ENCODE data around the gene KIRREL3.

The KIRREL3 gene

DNA sequence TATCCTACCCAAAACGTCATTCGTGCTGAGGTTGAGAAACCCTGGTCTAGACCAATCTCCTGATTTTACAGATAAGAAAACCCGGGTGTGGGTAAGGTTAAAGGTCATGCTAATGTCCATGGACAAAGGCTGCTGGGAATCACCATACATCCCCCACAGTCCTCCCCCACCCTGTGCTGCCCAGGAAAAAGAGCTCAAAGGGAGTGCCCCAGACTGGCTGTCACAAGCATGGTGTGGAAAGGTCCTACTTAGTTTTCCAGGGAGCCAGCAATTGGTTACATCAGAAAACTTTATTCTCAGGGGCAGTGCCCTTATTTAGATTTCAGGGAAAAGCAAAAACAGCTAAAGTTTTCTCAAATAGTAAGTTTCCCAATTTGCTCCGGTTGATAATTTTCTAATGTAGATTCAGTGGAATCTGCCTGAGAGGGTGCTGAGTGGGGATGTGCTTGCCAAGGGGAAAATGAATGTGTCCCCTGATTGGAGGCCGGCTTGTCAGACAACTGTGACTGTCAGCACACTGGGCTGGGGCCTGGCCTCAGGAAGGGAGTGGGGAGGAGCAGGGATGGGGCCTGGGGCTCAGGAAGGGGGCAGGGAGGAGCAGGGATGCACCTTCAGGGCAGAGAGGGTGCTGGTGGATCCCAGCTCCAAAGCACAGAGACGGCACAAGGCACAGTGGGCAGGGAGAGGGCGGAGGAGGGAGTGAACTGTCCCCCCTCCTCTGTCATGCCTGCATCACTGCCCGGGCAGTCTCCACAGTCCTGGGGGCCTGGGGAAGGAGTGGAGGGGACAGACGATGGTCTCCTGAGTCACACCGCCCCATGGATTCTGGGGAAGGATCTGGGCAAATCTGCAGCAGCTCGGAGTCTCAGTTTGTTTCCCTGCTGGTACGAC is 263.6 kb downstream of the KIRREL3 start:
- TF ChIP-seq EZH2phosphoT487 (conservative IDR thresholded peaks at IDR 0.05; ENCODE audit: low read length): no peak
- TF ChIP-seq, protein P1, sequence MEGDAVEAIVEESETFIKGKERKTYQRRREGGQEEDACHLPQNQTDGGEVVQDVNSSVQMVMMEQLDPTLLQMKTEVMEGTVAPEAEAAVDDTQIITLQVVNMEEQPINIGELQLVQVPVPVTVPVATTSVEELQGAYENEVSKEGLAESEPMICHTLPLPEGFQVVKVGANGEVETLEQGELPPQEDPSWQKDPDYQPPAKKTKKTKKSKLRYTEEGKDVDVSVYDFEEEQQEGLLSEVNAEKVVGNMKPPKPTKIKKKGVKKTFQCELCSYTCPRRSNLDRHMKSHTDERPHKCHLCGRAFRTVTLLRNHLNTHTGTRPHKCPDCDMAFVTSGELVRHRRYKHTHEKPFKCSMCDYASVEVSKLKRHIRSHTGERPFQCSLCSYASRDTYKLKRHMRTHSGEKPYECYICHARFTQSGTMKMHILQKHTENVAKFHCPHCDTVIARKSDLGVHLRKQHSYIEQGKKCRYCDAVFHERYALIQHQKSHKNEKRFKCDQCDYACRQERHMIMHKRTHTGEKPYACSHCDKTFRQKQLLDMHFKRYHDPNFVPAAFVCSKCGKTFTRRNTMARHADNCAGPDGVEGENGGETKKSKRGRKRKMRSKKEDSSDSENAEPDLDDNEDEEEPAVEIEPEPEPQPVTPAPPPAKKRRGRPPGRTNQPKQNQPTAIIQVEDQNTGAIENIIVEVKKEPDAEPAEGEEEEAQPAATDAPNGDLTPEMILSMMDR (IDR thresholded peaks at IDR 0.05; ENCODE audit: insufficient read depth, low read length, poor library complexity, severe bottlenecking): no peak
- Histone ChIP-seq H3K79me2 (ENCODE audit: insufficient read depth, low read length) (no peaks in the 10 kb centered on the region), H3K36me3 (ENCODE audit: low read length) (no peaks in the 10 kb centered on the region), H3K9me3 (ENCODE audit: insufficient read depth, low read length) (no peaks in the 10 kb centered on the region), H3K9ac (ENCODE audit: low read length) (no peak overlapping the region), H3K27ac (ENCODE audit: low read depth, low read length) (no peak overlapping the region), H4K20me1 (ENCODE audit: low read depth, low read length) (no peaks in the 10 kb centered on the region), H3K4me3 (ENCODE audit: insufficient read depth, low read length, poor library complexity, severe bottlenecking) (no peak overlapping the region), H3K4me2 (ENCODE audit: low read depth, low read length, poor library complexity, severe bottlenecking) (no peak overlapping the region), H3K27me3 (ENCODE audit: low read length) (no peaks in the 10 kb centered on the region), H2AFZ (ENCODE audit: low read depth, low read length, severe bottlenecking) (no peak overlapping the region), H3K9me2 (replicated peaks; ENCODE audit: insufficient read depth, low read length) (no peaks in the 10 kb centered on the region), H3F3A (ENCODE audit: insufficient read depth) (no peaks in the 10 kb centered on the region)

DNA sequence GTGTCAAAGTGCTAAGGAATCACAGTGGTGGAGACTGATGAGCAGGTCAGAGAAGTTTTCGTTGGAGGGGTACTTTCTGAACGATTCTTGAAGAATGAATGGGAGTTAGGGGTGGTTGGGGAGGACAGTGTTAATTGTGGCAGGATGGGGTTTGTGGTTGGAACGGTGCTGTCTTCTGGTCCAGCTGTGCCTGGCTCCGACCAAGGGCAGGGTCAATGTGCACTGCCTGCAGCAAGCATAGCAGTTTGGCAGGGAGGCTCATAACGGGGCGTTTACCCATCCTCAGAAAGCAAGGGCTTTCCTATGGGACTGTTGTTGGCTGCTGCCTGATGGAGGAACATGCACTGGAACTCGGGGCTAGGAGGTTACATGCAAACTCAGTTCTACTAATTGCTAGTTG is 265.8 kb downstream of the KIRREL3 start:
- Histone ChIP-seq H2AFZ (ENCODE audit: low read depth, low read length, severe bottlenecking) (no peak overlapping the region), H3K4me2 (ENCODE audit: low read depth, low read length, poor library complexity, severe bottlenecking) (no peak overlapping the region), H3K9ac (ENCODE audit: low read length) (no peak overlapping the region), H3F3A (ENCODE audit: insufficient read depth) (no peaks in the 10 kb centered on the region), H3K27ac (ENCODE audit: low read depth, low read length) (no peak overlapping the region), H3K9me3 (ENCODE audit: insufficient read depth, low read length) (no peaks in the 10 kb centered on the region), H3K9me2 (replicated peaks; ENCODE audit: insufficient read depth, low read length) (no peaks in the 10 kb centered on the region), H3K36me3 (ENCODE audit: low read length) (no peaks in the 10 kb centered on the region), H3K27me3 (ENCODE audit: low read length) (no peaks in the 10 kb centered on the region), H3K4me3 (ENCODE audit: insufficient read depth, low read length, poor library complexity, severe bottlenecking) (no peak overlapping the region), H3K79me2 (ENCODE audit: insufficient read depth, low read length) (no peaks in the 10 kb centered on the region), H4K20me1 (ENCODE audit: low read depth, low read length) (no peaks in the 10 kb centered on the region)
- no peak for TF ChIP-seq EZH2phosphoT487 (conservative IDR thresholded peaks at IDR 0.05; ENCODE audit: low read length)
- TF ChIP-seq, protein P1 (IDR thresholded peaks at IDR 0.05; ENCODE audit: insufficient read depth, low read length, poor library complexity, severe bottlenecking): no peak

DNA sequence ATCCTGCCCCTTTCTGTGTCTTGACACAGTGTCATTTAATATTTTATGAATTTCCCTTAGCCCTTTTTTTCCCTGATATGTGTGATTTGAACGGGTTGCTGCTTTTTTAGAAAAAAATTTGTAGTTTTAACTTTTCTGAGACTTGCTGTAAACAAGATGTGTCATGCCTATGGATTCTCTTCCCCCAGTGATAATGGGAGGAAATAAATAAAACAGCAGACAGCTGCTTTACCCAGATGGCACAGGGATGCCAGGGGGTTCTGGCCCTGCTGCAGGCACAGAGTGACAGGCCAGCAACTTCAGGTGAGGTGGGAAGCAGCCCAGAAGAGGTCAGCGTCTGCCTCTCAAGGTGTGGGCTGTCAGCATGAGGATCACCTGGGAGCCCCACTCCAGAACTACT is 266.9 kb downstream of the KIRREL3 start:
- H2AFZ ChIP-seq (ENCODE audit: low read depth, low read length, severe bottlenecking): no peak overlapping the region
- H3K27ac ChIP-seq (ENCODE audit: low read depth, low read length): no peak overlapping the region
- no peaks in the 10 kb centered on the region for H3K36me3 ChIP-seq (ENCODE audit: low read length)
- H3K27me3 ChIP-seq (ENCODE audit: low read length): no peaks in the 10 kb centered on the region
- no peaks in the 10 kb centered on the region for H4K20me1 ChIP-seq (ENCODE audit: low read depth, low read length)
- H3K9me2 ChIP-seq (replicated peaks; ENCODE audit: insufficient read depth, low read length): no peaks in the 10 kb centered on the region
- H3K4me2 ChIP-seq (ENCODE audit: low read depth, low read length, poor library complexity, severe bottlenecking): no peak overlapping the region
- H3F3A ChIP-seq (ENCODE audit: insufficient read depth): no peaks in the 10 kb centered on the region
- no peaks in the 10 kb centered on the region for H3K9me3 ChIP-seq (ENCODE audit: insufficient read depth, low read length)
- no peak overlapping the region for H3K9ac ChIP-seq (ENCODE audit: low read length)
- no peak for TF ChIP-seq EZH2phosphoT487 (conservative IDR thresholded peaks at IDR 0.05; ENCODE audit: low read length)
- TF ChIP-seq, protein P1 (IDR thresholded peaks at IDR 0.05; ENCODE audit: insufficient read depth, low read length, poor library complexity, severe bottlenecking): no peak
- no peak overlapping the region for H3K4me3 ChIP-seq (ENCODE audit: insufficient read depth, low read length, poor library complexity, severe bottlenecking)
- H3K79me2 ChIP-seq (ENCODE audit: insufficient read depth, low read length): no peaks in the 10 kb centered on the region

Data from SU-DHL-6 (cell line).